GM21786 (cell line): Measurements from ENCODE around the gene ANGPTL2.

Experiments used
- ATAC-seq: cut with Tn5 transposase; IDR thresholded peaks from one replicate; pipeline ENCODE4 v1.9.1; 2021; ENCODE audit not compliant: unreplicated experiment

Gene ANGPTL2

GRCh38 chr9:127079446-127080140 lies 42.8 kb downstream of the ANGPTL2 start:
- ATAC-seq: no peak

GRCh38 chr9:127078988-127079387 lies 43.4 kb downstream of the ANGPTL2 start:
- no peak for ATAC-seq

- ATAC-seq: no peak
Observed at GRCh38 chr9:127078336-127078735, 44.1 kb downstream of the ANGPTL2 start.

DNA sequence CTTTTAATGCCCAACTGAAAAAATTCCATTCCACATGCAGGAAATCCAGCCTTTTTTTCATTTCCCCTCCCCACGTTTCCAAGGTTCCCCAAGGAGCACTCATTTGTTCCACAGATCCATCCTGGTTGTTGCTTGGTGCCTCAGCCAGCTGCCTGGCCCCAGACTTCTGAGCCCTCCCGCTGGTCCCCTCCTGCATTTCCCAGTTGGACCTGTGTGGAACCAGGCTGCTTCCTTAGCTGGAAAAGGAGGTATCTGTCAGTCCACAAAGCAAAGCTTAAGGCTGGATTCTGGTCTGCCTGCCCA lies 44.8 kb downstream of the ANGPTL2 start:
- ATAC-seq: no peak

DNA sequence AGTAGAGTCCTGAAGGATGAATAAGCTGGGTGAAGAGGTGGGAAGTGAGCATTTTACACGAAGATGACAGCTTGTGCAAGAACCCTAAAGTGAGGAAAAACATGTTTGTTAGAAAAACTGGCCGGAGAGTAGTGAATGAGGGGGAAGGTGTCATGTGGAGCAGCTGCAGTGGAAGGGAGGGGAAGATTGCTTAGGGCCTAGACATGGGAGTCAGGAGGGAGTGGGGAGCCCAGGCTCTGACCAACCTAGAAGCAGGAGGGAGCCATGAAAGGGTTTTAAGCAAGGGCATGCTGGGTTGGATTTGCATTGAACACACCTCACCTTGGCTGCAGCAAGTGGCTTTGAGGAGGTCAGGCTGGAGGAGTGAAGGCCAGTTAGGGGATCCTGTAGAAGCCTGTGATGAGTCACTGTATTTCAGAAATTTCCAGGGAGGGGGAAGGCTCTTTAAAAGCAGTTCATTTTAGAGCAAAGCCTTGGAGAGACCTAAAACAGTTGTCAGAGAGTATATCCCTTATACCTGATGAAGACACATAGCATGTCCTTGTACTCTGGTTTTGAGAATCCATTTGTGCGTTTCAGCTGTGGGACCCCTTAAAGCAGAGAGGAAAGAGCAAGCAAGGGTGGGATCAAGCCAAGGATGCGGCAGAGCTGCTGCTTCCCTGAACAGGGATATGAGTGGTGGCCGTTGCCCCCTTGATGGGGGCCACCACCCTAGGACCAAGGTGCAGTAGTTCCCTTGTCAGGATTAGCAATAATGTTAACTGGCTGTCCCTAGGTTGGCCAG lies 45.4 kb downstream of the ANGPTL2 start:
- ATAC-seq: no peak

GRCh38 chr9:127075624-127076372 lies 46.6 kb downstream of the ANGPTL2 start:
- no peak for ATAC-seq

GRCh38 chr9:127074561-127075548 lies 47.6 kb downstream of the ANGPTL2 start:
- ATAC-seq: no peak

DNA sequence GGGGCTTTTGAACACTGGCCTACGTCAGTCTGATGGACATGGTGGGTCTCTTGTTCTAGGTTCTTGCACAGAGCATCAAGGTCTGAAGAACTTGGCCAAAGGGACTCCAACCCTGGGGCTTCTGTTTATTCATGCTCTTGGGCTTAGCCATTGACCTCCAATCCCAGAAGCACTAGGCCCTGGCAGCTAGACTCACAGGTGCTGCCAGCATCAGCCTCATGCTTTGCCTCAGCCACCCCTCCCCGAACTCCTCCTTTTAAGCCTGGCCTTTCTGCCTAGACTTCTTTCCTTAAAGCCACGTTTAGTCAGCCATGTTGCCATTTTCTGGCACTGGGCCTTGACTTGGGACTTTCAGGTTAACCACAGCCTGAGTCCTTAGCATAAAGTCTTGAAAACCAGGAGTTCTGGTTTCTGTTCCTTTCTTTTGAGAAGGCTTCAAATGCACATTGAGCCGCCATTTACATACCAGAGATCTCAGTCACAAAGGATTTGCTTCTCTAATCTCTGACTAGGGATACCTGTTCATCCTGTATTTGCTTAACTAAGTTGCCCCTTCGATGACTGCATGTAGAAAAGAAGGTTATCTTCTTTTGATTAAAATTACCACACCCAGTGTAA lies 54.7 kb downstream of the ANGPTL2 start:
- no peak for ATAC-seq

- ATAC-seq: no peak
Observed at GRCh38 chr9:127066851-127067136, 55.6 kb downstream of the ANGPTL2 start.

DNA sequence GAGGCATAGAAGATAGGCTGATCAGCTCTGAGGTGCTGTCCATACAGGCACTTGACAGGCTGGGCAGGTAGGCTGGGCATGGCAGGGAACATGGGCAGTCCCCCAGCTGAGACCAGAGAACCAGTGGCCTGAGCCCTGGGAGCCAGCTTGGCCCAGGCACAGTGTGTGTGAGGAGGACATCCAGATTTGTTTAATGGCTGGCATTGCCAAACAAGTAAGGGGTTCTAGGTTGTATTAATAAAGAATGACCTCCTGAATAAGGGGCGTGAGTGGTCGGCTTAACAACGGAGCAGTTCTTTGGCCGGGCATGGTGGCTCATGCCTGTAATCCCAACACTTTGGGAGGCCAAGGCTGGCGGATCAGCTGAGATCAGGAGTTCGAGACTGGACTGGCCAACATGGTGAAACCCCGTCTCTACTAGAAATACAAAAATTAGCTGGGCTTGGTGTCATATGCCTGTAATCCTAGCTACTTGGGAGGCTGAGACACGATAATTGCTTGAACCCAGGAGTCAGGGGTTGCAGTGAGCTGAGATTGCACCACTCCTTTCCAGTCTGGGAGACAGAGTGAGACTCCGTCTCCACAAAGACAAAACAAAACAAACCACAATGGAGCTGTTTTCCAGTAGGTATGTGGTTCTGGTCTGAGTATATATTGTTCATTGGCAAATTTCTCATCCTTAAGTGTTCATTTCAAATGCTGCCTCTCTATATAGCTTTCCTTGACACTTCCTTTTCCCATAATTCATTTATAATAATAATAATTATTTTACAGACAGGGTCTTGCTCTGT lies 56.2 kb downstream of the ANGPTL2 start:
- no peak for ATAC-seq

GRCh38 chr9:127065592-127065991 lies 56.8 kb downstream of the ANGPTL2 start:
- no peak for ATAC-seq

DNA sequence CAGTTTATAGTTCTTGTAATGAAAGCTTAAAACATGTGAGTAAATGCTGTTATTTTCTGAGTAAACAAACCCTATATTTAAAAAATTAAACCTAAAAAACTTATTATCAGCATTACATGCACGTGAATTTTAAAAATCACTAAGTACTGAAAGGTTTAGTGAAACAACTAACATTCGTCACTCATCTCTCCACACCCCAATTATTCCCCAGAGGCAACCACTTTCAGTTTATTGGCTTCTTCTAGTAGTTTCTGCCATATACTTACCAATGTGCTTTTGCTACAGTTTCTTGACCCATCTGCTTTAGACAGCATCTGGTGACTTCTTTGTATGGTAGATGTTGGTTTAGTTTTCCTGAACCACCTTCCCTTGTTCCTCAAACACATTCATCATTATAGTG lies 58.1 kb downstream of the ANGPTL2 start:
- ATAC-seq: no peak

DNA sequence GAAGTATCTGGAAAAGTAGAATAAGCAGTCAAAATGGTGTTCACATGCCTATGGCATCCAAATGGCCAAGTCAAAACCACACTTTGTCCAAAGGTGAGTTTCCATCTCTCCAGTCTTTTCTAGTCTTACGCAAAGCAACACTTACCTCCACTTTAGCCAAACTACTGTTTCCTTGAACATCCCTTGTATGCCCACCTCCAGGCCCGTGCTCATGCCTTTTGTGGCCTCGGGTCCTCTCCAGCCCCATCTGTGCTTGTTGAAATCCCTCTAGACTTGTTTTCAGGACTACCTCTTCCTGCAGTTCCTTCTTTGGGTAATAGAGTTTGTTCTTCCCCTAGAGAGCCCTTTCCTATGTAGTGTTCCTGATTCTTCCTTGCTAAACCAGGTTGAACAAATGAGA lies 61.0 kb downstream of the ANGPTL2 start:
- ATAC-seq: no peak

DNA sequence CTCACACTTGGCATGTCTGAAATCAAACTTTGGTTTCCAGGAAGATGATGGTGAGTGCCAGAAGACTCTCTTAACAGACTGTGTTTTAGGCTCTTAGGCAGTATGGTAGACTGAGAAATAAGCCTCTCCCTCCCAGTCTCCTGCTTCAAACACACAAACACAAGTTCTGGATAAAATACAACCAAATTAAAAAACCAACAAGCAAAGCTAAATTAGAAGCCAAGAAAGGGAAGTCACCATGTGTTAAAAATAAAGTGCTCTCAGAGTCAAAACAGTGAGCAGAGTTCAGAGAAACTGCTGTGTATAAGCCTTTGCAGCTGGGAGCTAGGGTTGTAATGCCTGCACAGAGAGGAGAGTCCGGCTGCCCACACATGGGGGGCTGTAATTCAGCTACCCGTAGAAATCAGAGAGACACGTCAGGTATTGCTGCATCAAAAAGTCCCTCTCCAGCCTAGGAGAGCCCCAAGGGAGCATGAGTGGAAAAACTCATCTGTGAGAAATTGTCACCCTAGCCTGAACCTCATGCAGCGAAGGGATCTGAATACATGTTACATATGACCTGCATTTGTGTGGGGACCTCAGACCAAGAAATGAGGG lies 62.6 kb downstream of the ANGPTL2 start:
- no peak for ATAC-seq

DNA sequence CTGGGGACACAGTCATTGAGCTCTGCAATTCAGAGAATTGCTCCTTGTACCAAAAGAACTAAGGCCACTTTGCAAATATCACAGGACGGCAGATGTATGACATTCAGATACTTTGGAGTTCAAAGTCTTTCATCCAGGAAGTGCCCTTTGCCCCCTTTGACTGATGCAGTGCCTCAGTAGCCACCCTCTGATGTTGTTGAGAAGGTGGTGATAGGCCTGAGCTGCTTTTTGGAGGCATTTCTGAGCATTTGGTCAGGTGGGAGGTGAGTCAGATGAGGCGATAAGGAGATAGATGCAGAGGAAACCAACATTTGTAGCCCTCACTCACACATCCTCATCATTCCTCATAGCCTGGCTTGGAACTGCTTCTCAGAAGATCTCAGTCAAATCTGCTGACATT lies 63.4 kb downstream of the ANGPTL2 start:
- no peak for ATAC-seq

GRCh38 chr9:127058645-127059021 lies 63.8 kb downstream of the ANGPTL2 start:
- no peak for ATAC-seq

GRCh38 chr9:127058011-127058644 lies 64.3 kb downstream of the ANGPTL2 start:
- no peak for ATAC-seq

DNA sequence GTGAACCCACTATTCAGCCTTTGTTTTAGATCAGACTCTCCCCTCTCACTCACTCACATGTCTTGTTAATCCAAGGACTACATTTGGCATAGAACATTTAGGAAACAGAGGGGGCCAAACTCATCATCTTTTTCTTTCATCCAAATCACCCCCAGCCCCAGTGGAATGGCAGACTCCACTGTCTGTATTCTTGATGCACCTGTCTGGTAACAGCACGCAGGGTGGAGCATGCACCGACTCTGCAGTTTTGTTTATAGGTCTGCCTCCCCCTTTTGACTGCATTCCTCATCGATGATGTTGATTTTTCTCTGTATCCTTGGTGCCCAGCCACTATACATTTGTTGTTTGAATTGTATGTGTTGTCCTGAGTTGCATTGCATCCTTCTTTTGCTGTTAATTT lies 66.0 kb downstream of the ANGPTL2 start:
- ATAC-seq: no peak
